Measurements from ENCODE around the gene KCTD10. TPM values are rescaled to one million over a fixed set of nuclear protein-coding genes. Genes with fewer than 3 reads are reported as not detected.

The KCTD10 gene
- total RNA-seq, 4 donors from 2014 or later: 58.6 to 77.7 (median 67.2) TPM

Other genes with a start within 250 kb of the KCTD10 start
- gene FOXN4, start 168.0 kb downstream of the KCTD10 start, total RNA-seq: not detected
- gene MYO1H, start 129.4 kb downstream of the KCTD10 start, total RNA-seq: under 1 TPM in 1 of 4 donors, not detected in 3; 0.20 TPM
- gene UBE3B, start 334 bp upstream of the KCTD10 start, total RNA-seq: 10 to 100 TPM; 51.0 to 93.5 (median 78.9) TPM
- gene MMAB, start 96.2 kb upstream of the KCTD10 start, total RNA-seq: 10 to 100 TPM; 27.3 to 80.4 (median 30.9) TPM
- 10 to 100 TPM; 20.9 to 52.0 (median 30.5) TPM for gene MVK, start 96.5 kb upstream of the KCTD10 start, total RNA-seq
- gene FAM222A, start 236.5 kb upstream of the KCTD10 start, total RNA-seq: 1 to 10 TPM; 1.3 to 3.3 (median 1.9) TPM